HepG2 (cell line): Measurements from ENCODE around the gene UNC93A. TPM values are rescaled to one million over a fixed set of nuclear protein-coding genes. Genes with fewer than 3 reads are reported as not detected.

Experiments used
- DMTF1 ChIP-seq: sonication (generic); formaldehyde crosslinking; IDR thresholded peaks from 2 replicates; pipeline ENCODE4 v1.4.0; 2020; ENCODE audit warnings: mild to moderate bottlenecking, missing genetic modification reagents
- SMARCE1 ChIP-seq: fragments of 450-650 bp; IDR thresholded peaks from 2 replicates; pipeline ENCODE4 v1.6.1; 2017; ENCODE audit warnings: borderline replicate concordance
- USF2 ChIP-seq, 2 experiments: sonication (generic) in 1 of 2; formaldehyde crosslinking in 1 of 2; IDR thresholded peaks; 2 replicates each; pipeline versions ENCODE4 v1.5.1 to v1.6.1; 2011 to 2020; ENCODE audit warnings: borderline replicate concordance in 1 of 2, low read depth in 1 of 2, low read length in 1 of 2, mild to moderate bottlenecking in 1 of 2, missing genetic modification reagents in 1 of 2, moderate library complexity in 1 of 2
- ZBED4 ChIP-seq: sonication (generic); formaldehyde crosslinking; IDR thresholded peaks from 2 replicates; pipeline ENCODE4 v1.4.0; 2020; ENCODE audit warnings: missing genetic modification reagents, borderline replicate concordance
- ZBTB7A ChIP-seq: sonication (generic); formaldehyde crosslinking; IDR thresholded peaks from 2 replicates; pipeline ENCODE4 v1.8.0; 2022; ENCODE audit warnings: mild to moderate bottlenecking, missing genetic modification reagents
- ZNF136 ChIP-seq: sonication (generic); formaldehyde crosslinking; IDR thresholded peaks from 2 replicates; pipeline ENCODE4 v1.8.1; 2022; ENCODE audit warnings: low read depth, mild to moderate bottlenecking, moderate library complexity, missing genetic modification reagents
- ZNF446 ChIP-seq: sonication (generic); formaldehyde crosslinking; IDR thresholded peaks from 2 replicates; pipeline ENCODE4 v1.5.0; 2020; ENCODE audit warnings: mild to moderate bottlenecking, missing genetic modification reagents
- ZNF691 ChIP-seq: sonication (generic); formaldehyde crosslinking; IDR thresholded peaks from 2 replicates; pipeline ENCODE4 v1.4.0; 2020; ENCODE audit warnings: missing genetic modification reagents, low read depth, mild to moderate bottlenecking, borderline replicate concordance
- polyA plus RNA-seq, 8 experiments: library from polyadenylated mRNA; depleted of rRNA in 3 of 8; stranded (reverse) in 7 of 8; unstranded in 1 of 8; fragments of >200 nt; fragmentation: Illumina TruSeq in 4 of 8; extraction: Trizol in 4 of 8; gene quantifications; 2 replicates each; pipeline versions ENCODE4 v1.2.1 to v1.2.3, GENCODE V29; 2011 to 2016; ENCODE audit warnings: low read depth in 4 of 8, missing spikeins in 1 of 8, mixed read lengths in 1 of 8; ENCODE audit not compliant: insufficient read depth in 1 of 8
- total RNA-seq, 5 experiments: library from RNA; depleted of rRNA; stranded (reverse); fragments of >200 nt; fragmentation: Illumina TruSeq; extraction: Trizol; gene quantifications; 2 replicates each; pipeline ENCODE4 v1.2.3, GENCODE V29; 2016; ENCODE audit warnings: low read depth in 1 of 5

The UNC93A gene
- total and polyA plus RNA-seq, 2 of the 13 experiments (the other 11 are each of a cell fraction or from before 2014, with no cell fraction given), result 11.0 to 42.7 TPM

- TF ChIP-seq ZBED4 (peak; percentile 90), USF2 (IDR thresholded peaks at IDR 0.05; ENCODE audit: low read depth, low read length) (no peak), USF2 (CRISPR knock-in tag; IDR thresholded peaks at IDR 0.05; ENCODE audit: borderline replicate concordance) (peak; percentile 29; the same call in 1 of the 2 replicates), DMTF1 (CRISPR knock-in tag) (no peak), ZNF136 (CRISPR knock-in tag) (peak; percentile 87; the same call in 1 of the 2 replicates), SMARCE1 (peak; percentile 29; the same call in 1 of the 2 replicates), ZNF691 (CRISPR knock-in tag) (no peak), ZNF446 (CRISPR knock-in tag) (no peak), ZBTB7A (CRISPR knock-in tag) (peak; percentile 59; the same call in 1 of the 2 replicates)
Measured at GRCh38 chr6:167341665-167342655, 50.8 kb downstream of the UNC93A start (continued).
